Activated CD8-positive, alpha-beta memory T cell treated with anti-CD3 and anti-CD28 coated beads, Interleukin-2, amount 50 U/mL, for 1 hour (primary cell): Measurements from ENCODE around the gene XRCC1.
"Not testable (repeated sequence)": the region's sequence is repeated elsewhere in the genome, so short reads cannot be mapped to it uniquely, and the experiment has no call there.

Experiments
- DNase-seq: peaks from one replicate; pipeline ENCODE4 v3.0.0-alpha.2; 2020; ENCODE audit errors: extremely low read depth

XRCC1 gene

GRCh38 chr19:43545981-43546380, 29.3 kb downstream of the XRCC1 start:
- DNase-seq = no peak

- no peak for DNase-seq
Measured at GRCh38 chr19:43545276-43545675, 30.1 kb downstream of the XRCC1 start.

GRCh38 chr19:43544077-43544476, 31.2 kb downstream of the XRCC1 start:
- no peak for DNase-seq

GRCh38 chr19:43541920-43542650, 33.2 kb downstream of the XRCC1 start:
- no peak for DNase-seq

GRCh38 chr19:43540381-43540780, 34.9 kb downstream of the XRCC1 start:
- DNase-seq = no peak

- no peak for DNase-seq
Measured at GRCh38 chr19:43538922-43539321, 36.4 kb downstream of the XRCC1 start.

GRCh38 chr19:43534816-43535761, 40.2 kb downstream of the XRCC1 start:
- DNase-seq = no peak

- DNase-seq = no peak
Measured at GRCh38 chr19:43534305-43534815, 41.0 kb downstream of the XRCC1 start.

- peak; percentile 96 for DNase-seq
Measured at GRCh38 chr19:43533546-43534304, 41.6 kb downstream of the XRCC1 start.

- DNase-seq = peak; percentile 53
Measured at GRCh38 chr19:43532962-43533545, 42.3 kb downstream of the XRCC1 start, which contains the start of gene ZNF575. ZNF575 (plus strand) TSS chr19:43533188; CDS start chr19:43534423, 1,235 bp downstream.

- no peak for DNase-seq
Measured at GRCh38 chr19:43532571-43532961, 42.8 kb downstream of the XRCC1 start.

GRCh38 chr19:43527860-43528622, 47.3 kb downstream of the XRCC1 start:
- no peak for DNase-seq

GRCh38 chr19:43526884-43527859, 48.2 kb downstream of the XRCC1 start, which contains the start of gene ETHE1:
ETHE1 (minus strand) TSS chr19:43527201; CDS start chr19:43527177, 24 bp downstream.
- no peak for DNase-seq

- no peak for DNase-seq
Measured at GRCh38 chr19:43525836-43526771, 49.2 kb downstream of the XRCC1 start.

GRCh38 chr19:43524922-43525835, 50.1 kb downstream of the XRCC1 start:
- no peak for DNase-seq

- not testable (repeated sequence) for DNase-seq
Measured at GRCh38 chr19:43523696-43524095, 51.6 kb downstream of the XRCC1 start.

GRCh38 chr19:43522929-43523328, 52.4 kb downstream of the XRCC1 start:
- DNase-seq = no peak
